Erythroblast (primary cell): ENCODE measurements around the gene EGFL8.

Source experiments
- GATA1 ChIP-seq: IDR thresholded peaks from 2 replicates; pipeline ENCODE4 v1.6.1; 2011; ENCODE audit warnings: low read depth, mild to moderate bottlenecking, control low read depth, low read length, moderate library complexity
- POLR2A ChIP-seq: IDR thresholded peaks from 2 replicates; pipeline ENCODE4 v1.6.1; 2011; ENCODE audit warnings: mild to moderate bottlenecking, low read length

GRCh38 chr6:32194388-32194787 lies 30.0 kb downstream of the EGFL8 start:
- TF ChIP-seq POLR2A (no peak), GATA1 (no peak)
